SK-N-SH treated with all-trans-retinoic acid at 6 μM for 48 hours (cell line): ENCODE data around the gene ERMARD.

Experiments
- CSDC2 ChIP-seq: fragments of 250-450 bp; sonication (Bioruptor Pico); IDR thresholded peaks from 2 replicates; pipeline ENCODE4 v1.5.0; 2020; ENCODE audit warnings: mild to moderate bottlenecking, moderate library complexity
- ESRRG ChIP-seq: fragments of 250-450 bp; sonication (Bioruptor Pico); IDR thresholded peaks from 2 replicates; pipeline ENCODE4 v1.6.1; 2021; ENCODE audit warnings: mild to moderate bottlenecking
- GLIS3 ChIP-seq: fragments of 250-450 bp; sonication (Bioruptor Pico); IDR thresholded peaks from 2 replicates; pipeline ENCODE4 v1.5.0; 2020; ENCODE audit warnings: mild to moderate bottlenecking, moderate library complexity
- ISL1 ChIP-seq: fragments of 250-450 bp; sonication (Bioruptor Pico); IDR thresholded peaks from 2 replicates; pipeline ENCODE4 v2.1.2; 2022; ENCODE audit warnings: mild to moderate bottlenecking, moderate library complexity
- RARB ChIP-seq: fragments of 250-450 bp; sonication (Bioruptor Pico); IDR thresholded peaks from 2 replicates; pipeline ENCODE4 v1.8.0; 2021; ENCODE audit warnings: mild to moderate bottlenecking, moderate library complexity
- SNAI2 ChIP-seq: fragments of 250-450 bp; sonication (Bioruptor Pico); IDR thresholded peaks from 2 replicates; pipeline ENCODE4 v1.5.0; 2020; ENCODE audit warnings: mild to moderate bottlenecking, moderate library complexity
- ZC3H10 ChIP-seq: fragments of 250-450 bp; sonication (Bioruptor Pico); IDR thresholded peaks from 2 replicates; pipeline ENCODE4 v1.5.1; 2021; ENCODE audit warnings: mild to moderate bottlenecking, moderate library complexity
- ZFP3 ChIP-seq: fragments of 250-450 bp; sonication (Bioruptor Pico); IDR thresholded peaks from 2 replicates; pipeline ENCODE4 v1.5.0; 2020; ENCODE audit warnings: mild to moderate bottlenecking, moderate library complexity
- ZNF70 ChIP-seq: fragments of 450-650 bp; formaldehyde crosslinking; IDR thresholded peaks from 2 replicates; pipeline ENCODE4 v1.5.0; 2020; ENCODE audit warnings: mild to moderate bottlenecking, moderate library complexity
- ZNF8 ChIP-seq: fragments of 450-650 bp; formaldehyde crosslinking; IDR thresholded peaks from 2 replicates; pipeline ENCODE4 v1.5.0; 2020; ENCODE audit warnings: mild to moderate bottlenecking, moderate library complexity
- TF ChIP-seq, protein P1 (sequence below): fragments of 250-450 bp; sonication (Bioruptor Pico); IDR thresholded peaks from 2 replicates; pipeline ENCODE4 v1.5.0; 2020; ENCODE audit warnings: mild to moderate bottlenecking, moderate library complexity
- TF ChIP-seq, protein P2 (sequence below): fragments of 250-450 bp; sonication (Bioruptor Pico); IDR thresholded peaks from 2 replicates; pipeline ENCODE4 v1.8.0; 2020; ENCODE audit warnings: mild to moderate bottlenecking, moderate library complexity, borderline replicate concordance
- TF ChIP-seq, protein P3 (sequence below): fragments of 250-450 bp; sonication (Bioruptor Pico); IDR thresholded peaks from 2 replicates; pipeline ENCODE4 v1.5.1; 2020; ENCODE audit warnings: low read depth, mild to moderate bottlenecking, moderate library complexity

DNA sequence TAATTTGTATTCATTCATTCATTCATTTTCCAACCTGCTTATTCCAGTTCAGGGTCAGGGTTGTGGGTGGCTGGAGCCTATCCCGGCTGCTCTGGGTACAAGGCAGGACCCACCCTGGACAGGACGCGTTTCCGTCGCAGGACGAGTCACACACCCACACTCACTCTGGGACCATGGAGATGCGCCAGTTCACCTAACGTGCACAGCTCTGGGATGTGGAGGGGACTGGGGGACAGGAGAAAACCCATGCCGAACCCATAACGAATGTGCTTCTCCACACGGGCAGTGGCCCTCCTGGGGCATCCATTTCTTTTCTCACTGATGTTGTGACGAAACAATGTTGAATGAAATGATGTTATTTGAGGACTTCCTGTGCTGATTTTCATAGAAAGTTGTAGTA is 26.5 kb downstream of the ERMARD start:
- TF ChIP-seq ZNF70 (CRISPR knock-in tag) (no peak), ISL1 (CRISPR knock-in tag) (no peak), ZC3H10 (CRISPR knock-in tag) (no peak), ESRRG (CRISPR knock-in tag) (no peak), RARB (CRISPR knock-in tag) (no peak), GLIS3 (CRISPR knock-in tag) (no peak), ZNF8 (CRISPR knock-in tag) (no peak), CSDC2 (no peak), ZFP3 (CRISPR knock-in tag) (no peak), SNAI2 (CRISPR knock-in tag) (no peak)
- TF ChIP-seq, protein P1, sequence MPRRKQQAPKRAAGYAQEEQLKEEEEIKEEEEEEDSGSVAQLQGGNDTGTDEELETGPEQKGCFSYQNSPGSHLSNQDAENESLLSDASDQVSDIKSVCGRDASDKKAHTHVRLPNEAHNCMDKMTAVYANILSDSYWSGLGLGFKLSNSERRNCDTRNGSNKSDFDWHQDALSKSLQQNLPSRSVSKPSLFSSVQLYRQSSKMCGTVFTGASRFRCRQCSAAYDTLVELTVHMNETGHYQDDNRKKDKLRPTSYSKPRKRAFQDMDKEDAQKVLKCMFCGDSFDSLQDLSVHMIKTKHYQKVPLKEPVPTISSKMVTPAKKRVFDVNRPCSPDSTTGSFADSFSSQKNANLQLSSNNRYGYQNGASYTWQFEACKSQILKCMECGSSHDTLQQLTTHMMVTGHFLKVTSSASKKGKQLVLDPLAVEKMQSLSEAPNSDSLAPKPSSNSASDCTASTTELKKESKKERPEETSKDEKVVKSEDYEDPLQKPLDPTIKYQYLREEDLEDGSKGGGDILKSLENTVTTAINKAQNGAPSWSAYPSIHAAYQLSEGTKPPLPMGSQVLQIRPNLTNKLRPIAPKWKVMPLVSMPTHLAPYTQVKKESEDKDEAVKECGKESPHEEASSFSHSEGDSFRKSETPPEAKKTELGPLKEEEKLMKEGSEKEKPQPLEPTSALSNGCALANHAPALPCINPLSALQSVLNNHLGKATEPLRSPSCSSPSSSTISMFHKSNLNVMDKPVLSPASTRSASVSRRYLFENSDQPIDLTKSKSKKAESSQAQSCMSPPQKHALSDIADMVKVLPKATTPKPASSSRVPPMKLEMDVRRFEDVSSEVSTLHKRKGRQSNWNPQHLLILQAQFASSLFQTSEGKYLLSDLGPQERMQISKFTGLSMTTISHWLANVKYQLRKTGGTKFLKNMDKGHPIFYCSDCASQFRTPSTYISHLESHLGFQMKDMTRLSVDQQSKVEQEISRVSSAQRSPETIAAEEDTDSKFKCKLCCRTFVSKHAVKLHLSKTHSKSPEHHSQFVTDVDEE (CRISPR knock-in tag): no peak
- TF ChIP-seq, protein P2, sequence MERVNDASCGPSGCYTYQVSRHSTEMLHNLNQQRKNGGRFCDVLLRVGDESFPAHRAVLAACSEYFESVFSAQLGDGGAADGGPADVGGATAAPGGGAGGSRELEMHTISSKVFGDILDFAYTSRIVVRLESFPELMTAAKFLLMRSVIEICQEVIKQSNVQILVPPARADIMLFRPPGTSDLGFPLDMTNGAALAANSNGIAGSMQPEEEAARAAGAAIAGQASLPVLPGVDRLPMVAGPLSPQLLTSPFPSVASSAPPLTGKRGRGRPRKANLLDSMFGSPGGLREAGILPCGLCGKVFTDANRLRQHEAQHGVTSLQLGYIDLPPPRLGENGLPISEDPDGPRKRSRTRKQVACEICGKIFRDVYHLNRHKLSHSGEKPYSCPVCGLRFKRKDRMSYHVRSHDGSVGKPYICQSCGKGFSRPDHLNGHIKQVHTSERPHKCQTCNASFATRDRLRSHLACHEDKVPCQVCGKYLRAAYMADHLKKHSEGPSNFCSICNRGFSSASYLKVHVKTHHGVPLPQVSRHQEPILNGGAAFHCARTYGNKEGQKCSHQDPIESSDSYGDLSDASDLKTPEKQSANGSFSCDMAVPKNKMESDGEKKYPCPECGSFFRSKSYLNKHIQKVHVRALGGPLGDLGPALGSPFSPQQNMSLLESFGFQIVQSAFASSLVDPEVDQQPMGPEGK (CRISPR knock-in tag): no peak
- TF ChIP-seq, protein P3, sequence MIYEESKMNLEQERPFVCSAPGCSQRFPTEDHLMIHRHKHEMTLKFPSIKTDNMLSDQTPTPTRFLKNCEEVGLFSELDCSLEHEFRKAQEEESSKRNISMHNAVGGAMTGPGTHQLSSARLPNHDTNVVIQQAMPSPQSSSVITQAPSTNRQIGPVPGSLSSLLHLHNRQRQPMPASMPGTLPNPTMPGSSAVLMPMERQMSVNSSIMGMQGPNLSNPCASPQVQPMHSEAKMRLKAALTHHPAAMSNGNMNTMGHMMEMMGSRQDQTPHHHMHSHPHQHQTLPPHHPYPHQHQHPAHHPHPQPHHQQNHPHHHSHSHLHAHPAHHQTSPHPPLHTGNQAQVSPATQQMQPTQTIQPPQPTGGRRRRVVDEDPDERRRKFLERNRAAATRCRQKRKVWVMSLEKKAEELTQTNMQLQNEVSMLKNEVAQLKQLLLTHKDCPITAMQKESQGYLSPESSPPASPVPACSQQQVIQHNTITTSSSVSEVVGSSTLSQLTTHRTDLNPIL (CRISPR knock-in tag): no peak
